H9 (cell line): ENCODE results near the gene FMN1. TPM values are rescaled to one million over a fixed set of nuclear protein-coding genes. Genes with fewer than 3 reads are reported as not detected.

Experiments
- DNase-seq: peaks from one replicate; pipeline ENCODE4 v3.0.0-alpha.2; 2017
- H2AFZ ChIP-seq: one replicate; pipeline ENCODE4 v1.6.1; 2013; ENCODE audit warnings: mild to moderate bottlenecking, low read length, control low read depth, moderate library complexity
- H2AK5ac ChIP-seq: 2 replicates; pipeline ENCODE4 v1.6.1; 2013; ENCODE audit warnings: low read length, control low read depth, mixed read lengths; ENCODE audit not compliant: insufficient read length
- H2BK120ac ChIP-seq: one replicate; pipeline ENCODE4 v1.6.1; 2013; ENCODE audit warnings: low read depth, mild to moderate bottlenecking, low read length, control low read depth, inconsistent platforms; ENCODE audit not compliant: poor library complexity, severe bottlenecking
- H2BK12ac ChIP-seq: 2 replicates; pipeline ENCODE4 v1.6.1; 2013; ENCODE audit warnings: low read length, control low read depth, mixed read lengths, low read depth; ENCODE audit not compliant: insufficient read length
- H2BK15ac ChIP-seq: 2 replicates; pipeline ENCODE4 v1.6.1; 2013; ENCODE audit warnings: low read depth, low read length, control low read depth
- H2BK20ac ChIP-seq: one replicate; pipeline ENCODE4 v1.6.1; 2013; ENCODE audit warnings: low read depth, mild to moderate bottlenecking, low read length, control low read depth, inconsistent platforms; ENCODE audit not compliant: poor library complexity, severe bottlenecking
- H2BK5ac ChIP-seq: 2 replicates; pipeline ENCODE4 v1.6.1; 2013; ENCODE audit warnings: low read length, control low read depth, mixed read lengths; ENCODE audit not compliant: insufficient read length
- H3K14ac ChIP-seq: 2 replicates; pipeline ENCODE4 v1.6.1; 2013; ENCODE audit warnings: low read length, control low read depth; ENCODE audit not compliant: insufficient read depth
- H3K18ac ChIP-seq: 2 replicates; pipeline ENCODE4 v1.6.1; 2013; ENCODE audit warnings: low read depth, mild to moderate bottlenecking, mixed read lengths, low read length, control low read depth; ENCODE audit not compliant: insufficient read length
- H3K23ac ChIP-seq: 2 replicates; pipeline ENCODE4 v1.6.1; 2013; ENCODE audit warnings: low read length, control low read depth, mixed read lengths, low read depth; ENCODE audit not compliant: insufficient read length
- H3K23me2 ChIP-seq: 2 replicates; pipeline ENCODE4 v1.6.1; 2013; ENCODE audit warnings: low read depth, mild to moderate bottlenecking, mixed read lengths, low read length, control low read depth; ENCODE audit not compliant: insufficient read length, poor library complexity, severe bottlenecking
- H3K27ac ChIP-seq: 2 replicates; pipeline ENCODE4 v1.5.1; 2013; ENCODE audit warnings: low read length, control low read depth, mixed read lengths, low read depth; ENCODE audit not compliant: insufficient read length
- H3K27me3 ChIP-seq: 2 replicates; pipeline ENCODE4 v1.6.1; 2013; ENCODE audit warnings: low read length, control low read depth, inconsistent platforms; ENCODE audit not compliant: insufficient read depth
- H3K4ac ChIP-seq: 2 replicates; pipeline ENCODE4 v1.6.1; 2013; ENCODE audit warnings: low read depth, mild to moderate bottlenecking, control low read depth, inconsistent platforms, low read length, moderate library complexity
- H3K4me1 ChIP-seq: 2 replicates; pipeline ENCODE4 v1.6.1; 2013; ENCODE audit warnings: low read length, control low read depth, inconsistent platforms; ENCODE audit not compliant: insufficient read depth
- H3K4me2 ChIP-seq: 2 replicates; pipeline ENCODE4 v1.6.1; 2013; ENCODE audit warnings: low read length, control low read depth, mixed read lengths; ENCODE audit not compliant: insufficient read length, insufficient read depth
- H3K56ac ChIP-seq: 2 replicates; pipeline ENCODE4 v1.6.1; 2013; ENCODE audit warnings: low read depth, mild to moderate bottlenecking, mixed read lengths, low read length, control low read depth; ENCODE audit not compliant: insufficient read length
- H3K79me1 ChIP-seq: 2 replicates; pipeline ENCODE4 v1.6.1; 2013; ENCODE audit warnings: low read depth, mild to moderate bottlenecking, moderate library complexity, low read length, control low read depth, inconsistent platforms; ENCODE audit not compliant: insufficient read depth, poor library complexity, severe bottlenecking
- H3K79me2 ChIP-seq: 2 replicates; pipeline ENCODE4 v1.6.1; 2013; ENCODE audit warnings: low read length, control low read depth, inconsistent platforms; ENCODE audit not compliant: insufficient read depth
- H3K9ac ChIP-seq: 2 replicates; pipeline ENCODE4 v1.6.1; 2013; ENCODE audit warnings: low read length, control low read depth, mixed read lengths; ENCODE audit not compliant: insufficient read length; ENCODE audit errors: extremely low read depth
- H3K9me3 ChIP-seq: one replicate; pipeline ENCODE4 v1.6.1; 2013; ENCODE audit warnings: low read depth, low read length, inconsistent platforms; ENCODE audit not compliant: control insufficient read depth
- H3T11ph ChIP-seq: one replicate; pipeline ENCODE4 v1.6.1; 2013; ENCODE audit warnings: mild to moderate bottlenecking, low read length, control low read depth, inconsistent platforms
- H4K20me1 ChIP-seq: one replicate; pipeline ENCODE4 v1.6.1; 2013; ENCODE audit not compliant: control insufficient read depth, insufficient read length, insufficient read depth
- H4K5ac ChIP-seq: 2 replicates; pipeline ENCODE4 v1.6.1; 2013; ENCODE audit warnings: low read depth, mild to moderate bottlenecking, mixed read lengths, low read length, control low read depth; ENCODE audit not compliant: insufficient read length
- H4K8ac ChIP-seq: replicated peaks from 2 replicates; pipeline ENCODE4 v1.6.1; 2013; ENCODE audit warnings: low read length, control low read depth, mixed read lengths, low read depth; ENCODE audit not compliant: insufficient read length
- H4K91ac ChIP-seq: 2 replicates; pipeline ENCODE4 v1.6.1; 2013; ENCODE audit warnings: low read depth, mild to moderate bottlenecking, moderate library complexity, mixed read lengths, low read length, control low read depth; ENCODE audit not compliant: insufficient read length
- H3K27ac Mint-ChIP-seq, 3 experiments: 2 replicates in 2 of 3; 3 replicates in 1 of 3; pipeline ENCODE4 v1.8.0; 2020 to 2021; ENCODE audit warnings: mixed read lengths in 3 of 3, mild to moderate bottlenecking in 1 of 3, moderate library complexity in 1 of 3
- H3K27me3 Mint-ChIP-seq: 2 replicates; pipeline ENCODE4 v1.8.0; 2021; ENCODE audit warnings: low read depth, mild to moderate bottlenecking, moderate library complexity, mixed read lengths
- H3K36me3 Mint-ChIP-seq, 3 experiments: 2 replicates in 2 of 3; 3 replicates in 1 of 3; pipeline ENCODE4 v1.8.0; 2020 to 2021; ENCODE audit warnings: low read depth in 3 of 3, mixed read lengths in 3 of 3; ENCODE audit not compliant: insufficient read depth in 1 of 3
- H3K4me1 Mint-ChIP-seq, 2 experiments: 2 replicates each; pipeline ENCODE4 v1.8.0; 2020; ENCODE audit warnings: mixed read lengths in 2 of 2
- H3K4me3 Mint-ChIP-seq, 2 experiments: 2 replicates in 1 of 2; 3 replicates in 1 of 2; pipeline ENCODE4 v1.8.0; 2020 to 2021; ENCODE audit warnings: mild to moderate bottlenecking in 2 of 2, mixed read lengths in 2 of 2, moderate library complexity in 1 of 2
- H3K9me3 Mint-ChIP-seq, 2 experiments: 2 replicates in 1 of 2; 3 replicates in 1 of 2; pipeline ENCODE4 v1.8.0; 2020; ENCODE audit warnings: mild to moderate bottlenecking in 2 of 2, mixed read lengths in 2 of 2, moderate library complexity in 1 of 2
- WGBS: extraction: QIAGEN DNeasy Blood & Tissue Kit; methylation state at CpG from one replicate; pipeline ENCODE4 v1.1.7; 2013; ENCODE audit warnings: missing lambda C conversion rate, low lambda C conversion rate, mixed read lengths; ENCODE audit not compliant: insufficient read length; ENCODE audit errors: extremely low coverage; 5-methylcytosine and 5-hydroxymethylcytosine counted together
- total RNA-seq: library from RNA; stranded (reverse); gene quantifications from 2 replicates; pipeline ENCODE4 v1.2.1, GENCODE V29; 2021
- TF ChIP-seq, protein P1 (sequence below): fragments of 200-600 bp; sonication (generic); conservative IDR thresholded peaks from 3 replicates; pipeline ENCODE4 v1.8.0; 2021; ENCODE audit warnings: antibody characterized with exemption, mild to moderate bottlenecking

The FMN1 gene
- total RNA-seq, 1 experiment from 2014 or later, result 1.9 TPM

DNA sequence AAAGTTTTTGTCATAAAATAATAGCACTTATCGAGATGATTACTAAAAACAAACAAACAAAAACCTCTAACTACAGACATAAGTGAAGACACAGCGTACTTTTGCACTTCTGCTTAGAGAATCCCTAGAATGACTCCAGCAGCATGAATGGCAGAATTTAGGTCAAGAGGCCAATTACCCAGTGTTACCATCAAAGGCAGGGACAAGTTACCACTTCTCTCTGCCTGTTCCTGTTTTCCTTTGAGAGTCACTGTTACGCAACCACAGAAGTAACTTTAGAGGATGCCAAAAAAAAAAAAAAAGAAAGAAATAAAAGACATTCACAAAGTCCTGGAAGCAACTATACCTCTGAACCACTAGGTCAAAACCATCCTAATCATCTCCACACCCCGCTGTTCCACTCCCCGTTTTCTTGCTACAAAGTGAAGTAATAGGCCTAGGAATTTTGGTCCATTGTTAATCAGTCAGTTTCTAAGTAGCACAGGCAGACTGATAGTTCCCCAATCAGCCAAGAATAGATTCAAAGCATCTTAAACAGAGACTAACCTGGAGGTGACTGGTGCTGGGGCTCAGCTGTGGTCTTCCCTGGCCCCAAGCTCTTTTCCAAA lies 41.9 kb downstream of the FMN1 start:
- Histone ChIP-seq H3K14ac (no peak overlapping the region), H3K4me1 (no peaks in the 10 kb centered on the region; the same call in 1 of the 2 replicates), H4K91ac (no peak overlapping the region), H2AFZ (no peak overlapping the region), H3K79me1 (no peaks in the 10 kb centered on the region), H3K27me3 (no peaks in the 10 kb centered on the region), H2BK5ac (no peak overlapping the region), H3T11ph (no peak overlapping the region), H4K5ac (no peak overlapping the region), H2AK5ac (no peak overlapping the region), H3K4ac (no peak overlapping the region), H2BK120ac (no peak overlapping the region), H3K27ac (no peak overlapping the region), H3K9ac (no peak overlapping the region), H4K8ac (no peak overlapping the region), H2BK15ac (no peak overlapping the region), H3K79me2 (no peaks in the 10 kb centered on the region), H3K9me3 (no peaks in the 10 kb centered on the region), H3K18ac (no peak overlapping the region), H2BK20ac (no peak overlapping the region), H4K20me1 (no peaks in the 10 kb centered on the region), H3K56ac (no peak overlapping the region), H3K4me2 (no peak overlapping the region), H2BK12ac (no peak overlapping the region), H3K23ac (no peak overlapping the region), H3K23me2 (no peaks in the 10 kb centered on the region)
- TF ChIP-seq, protein P1, sequence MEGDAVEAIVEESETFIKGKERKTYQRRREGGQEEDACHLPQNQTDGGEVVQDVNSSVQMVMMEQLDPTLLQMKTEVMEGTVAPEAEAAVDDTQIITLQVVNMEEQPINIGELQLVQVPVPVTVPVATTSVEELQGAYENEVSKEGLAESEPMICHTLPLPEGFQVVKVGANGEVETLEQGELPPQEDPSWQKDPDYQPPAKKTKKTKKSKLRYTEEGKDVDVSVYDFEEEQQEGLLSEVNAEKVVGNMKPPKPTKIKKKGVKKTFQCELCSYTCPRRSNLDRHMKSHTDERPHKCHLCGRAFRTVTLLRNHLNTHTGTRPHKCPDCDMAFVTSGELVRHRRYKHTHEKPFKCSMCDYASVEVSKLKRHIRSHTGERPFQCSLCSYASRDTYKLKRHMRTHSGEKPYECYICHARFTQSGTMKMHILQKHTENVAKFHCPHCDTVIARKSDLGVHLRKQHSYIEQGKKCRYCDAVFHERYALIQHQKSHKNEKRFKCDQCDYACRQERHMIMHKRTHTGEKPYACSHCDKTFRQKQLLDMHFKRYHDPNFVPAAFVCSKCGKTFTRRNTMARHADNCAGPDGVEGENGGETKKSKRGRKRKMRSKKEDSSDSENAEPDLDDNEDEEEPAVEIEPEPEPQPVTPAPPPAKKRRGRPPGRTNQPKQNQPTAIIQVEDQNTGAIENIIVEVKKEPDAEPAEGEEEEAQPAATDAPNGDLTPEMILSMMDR, result no peak
- Mint-ChIP-seq H3K4me3 (no peak overlapping the region), H3K4me1 (peaks cover 19 to 21% of the 10 kb centered on the region in 2 experiments), H3K9me3 (no peaks in the 10 kb centered on the region), H3K36me3 (no peaks in the 10 kb centered on the region), H3K27ac (peak overlapping the region in 1 of 3 experiments; percentile 3; a peak in 1 of 7 replicates), H3K27me3 (no peaks in the 10 kb centered on the region)
- DNase-seq, result no peak
- WGBS, result no CpG with 5 or more reads among the region's 5 CpGs
